Hepatocyte (in vitro differentiated cells): Measurements from ENCODE around the gene BBS9. TPM values are rescaled to one million over a fixed set of nuclear protein-coding genes. Genes with fewer than 3 reads are reported as not detected.

ENCODE experiments used
- DNase-seq: peaks from one replicate; pipeline ENCODE4 v3.0.0-alpha.2; 2016; ENCODE audit warnings: low spot score
- H2AFZ ChIP-seq: fragments of 200-600 bp; sonication (generic); 2 replicates; pipeline ENCODE4 v1.6.0; 2016; ENCODE audit warnings: antibody characterized with exemption, mild to moderate bottlenecking
- H3K27ac ChIP-seq: fragments of 200-600 bp; sonication (generic); 2 replicates; pipeline ENCODE4 v1.5.1; 2016; ENCODE audit warnings: mild to moderate bottlenecking
- H3K27me3 ChIP-seq: fragments of 200-600 bp; sonication (generic); 2 replicates; pipeline ENCODE4 v1.6.1; 2016
- H3K36me3 ChIP-seq: fragments of 200-600 bp; sonication (generic); replicated peaks from 2 replicates; pipeline ENCODE4 v1.5.1; 2016; ENCODE audit warnings: low read depth; ENCODE audit not compliant: insufficient read depth
- H3K4me1 ChIP-seq: fragments of 200-600 bp; sonication (generic); 2 replicates; pipeline ENCODE4 v1.5.1; 2016; ENCODE audit warnings: mild to moderate bottlenecking, moderate library complexity; ENCODE audit not compliant: insufficient read depth
- H3K4me2 ChIP-seq: fragments of 200-600 bp; sonication (generic); 2 replicates; pipeline ENCODE4 v1.6.0; 2016
- H3K4me3 ChIP-seq: fragments of 200-600 bp; sonication (generic); 2 replicates; pipeline ENCODE4 v1.5.1; 2016; ENCODE audit warnings: mild to moderate bottlenecking
- H3K79me2 ChIP-seq: fragments of 200-600 bp; sonication (generic); 2 replicates; pipeline ENCODE4 v1.6.0; 2017; ENCODE audit warnings: mild to moderate bottlenecking
- H3K9me2 ChIP-seq: fragments of 200-600 bp; sonication (generic); replicated peaks from 2 replicates; pipeline ENCODE4 v1.6.0; 2017; ENCODE audit warnings: mild to moderate bottlenecking; ENCODE audit not compliant: insufficient read depth
- H3K9me3 ChIP-seq: fragments of 200-600 bp; sonication (generic); 2 replicates; pipeline ENCODE4 v1.5.1; 2016; ENCODE audit warnings: low read depth, mild to moderate bottlenecking
- H4K20me1 ChIP-seq: fragments of 200-600 bp; sonication (generic); 2 replicates; pipeline ENCODE4 v1.6.0; 2016; ENCODE audit warnings: mild to moderate bottlenecking; ENCODE audit not compliant: insufficient read depth, poor library complexity, severe bottlenecking
- CTCF ChIP-seq: fragments of 200-600 bp; sonication (generic); IDR thresholded peaks from 2 replicates; pipeline ENCODE4 v1.5.1; 2016; ENCODE audit warnings: antibody characterized with exemption, mild to moderate bottlenecking; ENCODE audit not compliant: poor library complexity
- EZH2 ChIP-seq: fragments of 200-600 bp; sonication (generic); IDR thresholded peaks from 2 replicates; pipeline ENCODE4 v1.6.1; 2016; ENCODE audit warnings: antibody characterized with exemption, mild to moderate bottlenecking, borderline replicate concordance
- EZH2phosphoT487 ChIP-seq: fragments of 200-600 bp; sonication (generic); IDR thresholded peaks from one replicate; pipeline ENCODE4 v1.6.1; 2018; ENCODE audit warnings: antibody characterized with exemption, mild to moderate bottlenecking, low read depth, moderate library complexity; ENCODE audit not compliant: unreplicated experiment, severe bottlenecking
- whole genome bisulfite sequencing: methylation state at CpG from one replicate; pipeline ENCODE4 v1.1.6; 2016; ENCODE audit warnings: low lambda C conversion rate; ENCODE audit errors: missing lambda C conversion rate; 5-methylcytosine and 5-hydroxymethylcytosine counted together
- polyA plus RNA-seq: library from polyadenylated mRNA; unstranded; fragments of >200 nt; fragmentation: Nextera tagmentation; extraction: Ambion mirVana; gene quantifications from 2 replicates; pipeline ENCODE4 v1.2.1, GENCODE V29; 2016
- total RNA-seq: library from RNA; depleted of rRNA; stranded (reverse); fragments of >200 nt; gene quantifications from 2 replicates; pipeline ENCODE4 v1.2.3, GENCODE V29; 2014

Gene BBS9
- total and polyA plus RNA-seq, 2 experiments from 2014 or later, result 10.1 to 12.3 TPM

DNA sequence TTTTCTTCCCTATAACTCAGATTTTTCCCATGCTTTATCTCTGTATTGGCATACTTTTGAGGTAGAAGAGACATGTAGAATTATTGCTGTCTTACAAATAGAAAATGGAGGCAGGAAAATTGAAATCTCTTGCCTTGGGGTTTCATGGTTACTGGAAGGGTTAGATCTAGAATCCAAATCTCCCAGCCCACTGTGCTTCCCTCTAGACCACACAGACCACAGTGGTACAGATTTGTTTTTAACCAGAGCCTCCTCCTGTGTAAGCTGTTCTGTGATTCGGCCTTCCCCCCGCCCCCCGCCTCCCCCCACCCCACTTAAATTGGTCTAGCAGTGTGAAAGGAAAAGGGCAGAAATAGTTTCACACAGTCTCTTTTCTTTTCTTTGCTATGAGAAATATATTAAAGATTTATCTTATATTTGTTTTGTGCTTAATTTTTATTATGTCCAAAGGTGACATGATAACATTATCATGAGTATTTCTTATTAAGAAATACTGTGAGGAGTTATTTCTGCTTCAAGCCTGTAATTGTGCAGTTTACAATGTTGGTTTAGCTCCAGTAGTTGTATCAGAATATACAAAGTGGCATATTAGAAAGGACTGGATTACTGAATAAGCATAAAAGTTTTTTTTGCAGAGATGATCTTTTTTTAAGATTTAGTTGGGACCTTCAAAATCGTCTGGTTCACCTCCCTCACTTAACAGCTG, 407.2 kb downstream of the BBS9 start:
- no peaks in the 10 kb centered on the region for H3K36me3 ChIP-seq
- H3K9me2 ChIP-seq, result no peaks in the 10 kb centered on the region
- peaks cover 14% of the 10 kb centered on the region for H3K4me1 ChIP-seq
- H4K20me1 ChIP-seq, result no peaks in the 10 kb centered on the region
- no peak for DNase-seq
- no peak overlapping the region for H2AFZ ChIP-seq
- no peaks in the 10 kb centered on the region for H3K79me2 ChIP-seq
- no peak for TF ChIP-seq EZH2phosphoT487
- no peak for TF ChIP-seq CTCF
- no peak for TF ChIP-seq EZH2
- WGBS, result 45% methylated on average over 1 of the region's 4 CpGs
- H3K4me3 ChIP-seq, result no peak overlapping the region
- H3K9me3 ChIP-seq, result no peaks in the 10 kb centered on the region
- no peak overlapping the region for H3K27ac ChIP-seq
- no peak overlapping the region for H3K4me2 ChIP-seq
- no peaks in the 10 kb centered on the region for H3K27me3 ChIP-seq

DNA sequence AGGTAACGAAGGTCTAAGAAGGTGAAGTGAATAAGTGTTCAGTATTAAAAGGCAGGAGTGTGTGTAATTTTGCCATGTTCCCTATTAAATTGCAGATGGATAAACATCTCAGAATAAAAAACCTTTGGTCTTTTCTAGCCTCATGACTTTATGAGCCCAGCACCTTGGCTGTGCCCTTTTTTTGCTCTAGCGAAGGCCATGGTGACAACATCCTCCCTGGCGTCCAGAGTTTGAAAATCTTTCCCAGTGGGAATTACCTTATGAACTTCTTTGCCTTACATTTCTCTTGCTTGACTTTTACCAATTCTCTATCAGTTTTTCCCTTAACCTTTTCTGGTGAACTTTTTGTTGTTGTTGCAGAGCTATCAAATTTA, 407.7 kb downstream of the BBS9 start:
- no peaks in the 10 kb centered on the region for H3K9me2 ChIP-seq
- no peaks in the 10 kb centered on the region for H3K79me2 ChIP-seq
- H3K4me2 ChIP-seq, result no peak overlapping the region
- no peaks in the 10 kb centered on the region for H4K20me1 ChIP-seq
- WGBS, result 84% methylated on average over 3 of the region's 3 CpGs
- no peaks in the 10 kb centered on the region for H3K9me3 ChIP-seq
- TF ChIP-seq EZH2 (no peak), EZH2phosphoT487 (no peak), CTCF (no peak)
- H3K4me3 ChIP-seq, result no peak overlapping the region
- no peak for DNase-seq
- H3K27me3 ChIP-seq, result no peaks in the 10 kb centered on the region
- H3K36me3 ChIP-seq, result no peaks in the 10 kb centered on the region
- H3K4me1 ChIP-seq, result peaks cover 14% of the 10 kb centered on the region
- no peak overlapping the region for H2AFZ ChIP-seq
- H3K27ac ChIP-seq, result no peak overlapping the region

- WGBS, result 89% methylated on average over 2 of the region's 2 CpGs
These were observed 409.8 kb downstream of the BBS9 start for GRCh38 chr7:33539198-33539597.

More at GRCh38 chr7:33539198-33539597, 409.8 kb downstream of the BBS9 start:
- Histone ChIP-seq H3K9me2 (no peaks in the 10 kb centered on the region), H2AFZ (no peak overlapping the region), H3K4me3 (no peak overlapping the region), H4K20me1 (no peaks in the 10 kb centered on the region), H3K4me2 (no peak overlapping the region), H3K36me3 (no peaks in the 10 kb centered on the region), H3K4me1 (peaks cover 14% of the 10 kb centered on the region), H3K79me2 (no peaks in the 10 kb centered on the region), H3K27ac (no peak overlapping the region), H3K27me3 (no peaks in the 10 kb centered on the region), H3K9me3 (no peaks in the 10 kb centered on the region)
- no peak for DNase-seq
- TF ChIP-seq EZH2 (no peak), CTCF (no peak), EZH2phosphoT487 (no peak)
